ENCODE measurements around the gene SEC22C. TPM values are rescaled to one million over a fixed set of nuclear protein-coding genes. Genes with fewer than 3 reads are reported as not detected.
A peak's percentile ranks its signal among the peaks of the same experiment; 100 is the strongest.

The SEC22C gene
- total and polyA plus RNA-seq, 2 donors (not counting 1 experiment from before 2014, with no cell fraction given): 19.2 to 44.8 TPM

- H2AFZ ChIP-seq (ENCODE audit: insufficient read depth, low read depth, low read length, poor library complexity, severe bottlenecking): peak overlapping the region; percentile 72
- H4K20me1 ChIP-seq (ENCODE audit: control insufficient read depth, insufficient read depth, low read length, poor library complexity, severe bottlenecking): no peaks in the 10 kb centered on the region
- 96% methylated on average over 15 of the region's 20 CpGs for WGBS (ENCODE audit: insufficient coverage)
- Mint-ChIP-seq H3K4me1 (peaks cover 33% of the 10 kb centered on the region), H3K27me3 (no peaks in the 10 kb centered on the region), H3K9me3 (ENCODE audit: insufficient read depth) (no peaks in the 10 kb centered on the region), H3K27ac (peak overlapping the region; percentile 98), H3K4me3 (peak overlapping the region; percentile 97)
- ATAC-seq (ENCODE audit: low read depth) (no peak), DNase-seq (no peak)
- H3K27me3 ChIP-seq (replicated peaks in 1 of 4; ENCODE audit: control extremely low read depth in 1 of 4, control insufficient read depth in 3 of 4, insufficient read depth in 4 of 4, low read length in 3 of 4): no peaks in the 10 kb centered on the region
- H3K4me2 ChIP-seq (replicated peaks; ENCODE audit: low read depth, low read length, poor library complexity, severe bottlenecking): peak overlapping the region; percentile 74
- peak overlapping the region in 4 of 5 experiments; percentile 62 to 71 (median 66) for H3K4me3 ChIP-seq (ENCODE audit: control extremely low read depth in 1 of 5, extremely low read depth in 1 of 5, insufficient read depth in 1 of 5, low read depth in 2 of 5, low read length in 4 of 5)
- H3K27ac ChIP-seq (ENCODE audit: low read length in 2 of 2): peak overlapping the region; percentile 78 to 81
- ChIA-PET CTCF (interaction anchor here (1.1 to 1.3 kb wide), 4 partner anchors 8 to 151 kb away, joined by 3 to 8 read pairs (median 6); partner anchors contain the start of genes NKTR and SEC22C), POLR2A (interaction anchor here (0.7 to 2.7 kb wide), 4 partner anchors 8 to 513 kb away, joined by 3 to 34 read pairs (median 16); partner anchors contain the start of genes NKTR and SEC22C)
- H3K36me3 ChIP-seq (replicated peaks in 1 of 2; ENCODE audit: control extremely low read depth in 1 of 2, control insufficient read depth in 1 of 2, extremely low read depth in 1 of 2, insufficient read depth in 2 of 2, low read length in 1 of 2): peaks cover under 1 to 12% of the 10 kb centered on the region in 2 experiments
- H3K4me1 ChIP-seq (ENCODE audit: control insufficient read depth in 2 of 2, insufficient read depth in 2 of 2, low read length in 2 of 2): peaks cover 14 to 15% of the 10 kb centered on the region in 2 donors
- H3K79me2 ChIP-seq (ENCODE audit: control insufficient read depth, insufficient read depth, low read length): peaks cover 22% of the 10 kb centered on the region
- no peak for TF ChIP-seq EZH2 (IDR thresholded peaks at IDR 0.05; ENCODE audit: borderline replicate concordance, insufficient read depth, low read depth, low read length, poor library complexity, severe bottlenecking)
- TF ChIP-seq, protein P1, sequence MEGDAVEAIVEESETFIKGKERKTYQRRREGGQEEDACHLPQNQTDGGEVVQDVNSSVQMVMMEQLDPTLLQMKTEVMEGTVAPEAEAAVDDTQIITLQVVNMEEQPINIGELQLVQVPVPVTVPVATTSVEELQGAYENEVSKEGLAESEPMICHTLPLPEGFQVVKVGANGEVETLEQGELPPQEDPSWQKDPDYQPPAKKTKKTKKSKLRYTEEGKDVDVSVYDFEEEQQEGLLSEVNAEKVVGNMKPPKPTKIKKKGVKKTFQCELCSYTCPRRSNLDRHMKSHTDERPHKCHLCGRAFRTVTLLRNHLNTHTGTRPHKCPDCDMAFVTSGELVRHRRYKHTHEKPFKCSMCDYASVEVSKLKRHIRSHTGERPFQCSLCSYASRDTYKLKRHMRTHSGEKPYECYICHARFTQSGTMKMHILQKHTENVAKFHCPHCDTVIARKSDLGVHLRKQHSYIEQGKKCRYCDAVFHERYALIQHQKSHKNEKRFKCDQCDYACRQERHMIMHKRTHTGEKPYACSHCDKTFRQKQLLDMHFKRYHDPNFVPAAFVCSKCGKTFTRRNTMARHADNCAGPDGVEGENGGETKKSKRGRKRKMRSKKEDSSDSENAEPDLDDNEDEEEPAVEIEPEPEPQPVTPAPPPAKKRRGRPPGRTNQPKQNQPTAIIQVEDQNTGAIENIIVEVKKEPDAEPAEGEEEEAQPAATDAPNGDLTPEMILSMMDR (IDR thresholded peaks at IDR 0.05): no peak
- H3K9me3 ChIP-seq (ENCODE audit: control extremely low read depth in 1 of 3, control insufficient read depth in 2 of 3, insufficient read depth in 1 of 3, low read length in 2 of 3): no peaks in the 10 kb centered on the region
- intact Hi-C loops (cut with micrococcal nuclease): loop anchor here (1.0 to 10.0 kb wide), 3 partner anchors 7 to 515 kb away; partner anchors contain the start of genes NKTR and POMGNT2
- peak overlapping the region; percentile 72 for H3K9ac ChIP-seq (ENCODE audit: low read length)
These were observed 7.8 kb upstream of the SEC22C start for GRCh38 chr3:42589382-42590109.

DNA sequence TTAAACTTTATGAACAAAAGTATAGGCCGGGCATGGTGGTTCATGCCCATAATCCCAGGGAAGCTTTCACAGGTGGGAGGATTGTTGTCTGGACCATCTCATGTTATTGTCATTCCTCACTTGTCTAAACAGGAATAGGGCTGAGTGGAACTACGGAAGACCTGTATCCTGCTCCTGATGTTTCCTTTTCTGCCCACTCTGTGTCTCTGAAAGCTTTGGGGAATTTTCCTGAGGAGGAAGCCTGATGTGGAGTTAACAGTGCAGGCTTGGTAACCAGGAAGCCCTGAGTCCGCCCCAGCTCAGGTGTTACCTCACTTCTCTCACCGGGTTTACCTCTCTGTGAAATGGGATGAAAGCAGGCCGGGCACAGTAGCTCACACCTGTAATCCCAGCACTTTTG, 6.9 kb upstream of the SEC22C start:
- peaks cover 0 to 7% of the 10 kb centered on the region in 2 experiments for H3K36me3 ChIP-seq (replicated peaks in 1 of 2; ENCODE audit: control extremely low read depth in 1 of 2, control insufficient read depth in 1 of 2, extremely low read depth in 1 of 2, insufficient read depth in 2 of 2, low read length in 1 of 2)
- Mint-ChIP-seq H3K27ac (no peak overlapping the region), H3K4me1 (peaks cover 29% of the 10 kb centered on the region), H3K4me3 (no peak overlapping the region), H3K9me3 (ENCODE audit: insufficient read depth) (no peaks in the 10 kb centered on the region), H3K27me3 (no peaks in the 10 kb centered on the region)
- DNase-seq (no peak), ATAC-seq (ENCODE audit: low read depth) (no peak)
- H3K4me3 ChIP-seq (ENCODE audit: control extremely low read depth in 1 of 5, extremely low read depth in 1 of 5, insufficient read depth in 1 of 5, low read depth in 2 of 5, low read length in 4 of 5): no peak overlapping the region
- no peak overlapping the region for H2AFZ ChIP-seq (ENCODE audit: insufficient read depth, low read depth, low read length, poor library complexity, severe bottlenecking)
- intact Hi-C loops (cut with micrococcal nuclease): loop anchor here (10.0 kb wide), 1 partner anchor 516 kb away; the partner anchor contains the start of gene POMGNT2
- ChIA-PET CTCF (no interaction called here), POLR2A (interaction anchor here (0.6 kb wide), 1 partner anchor 9 kb away, joined by 4 read pairs; no protein-coding TSS in a partner anchor)
- H3K79me2 ChIP-seq (ENCODE audit: control insufficient read depth, insufficient read depth, low read length): peaks cover 27% of the 10 kb centered on the region
- H3K27me3 ChIP-seq (replicated peaks in 1 of 4; ENCODE audit: control extremely low read depth in 1 of 4, control insufficient read depth in 3 of 4, insufficient read depth in 4 of 4, low read length in 3 of 4): no peaks in the 10 kb centered on the region
- 91% methylated on average over 3 of the region's 5 CpGs for WGBS (ENCODE audit: insufficient coverage)
- H3K27ac ChIP-seq (ENCODE audit: low read length in 2 of 2): no peak overlapping the region
- no peak overlapping the region for H3K9ac ChIP-seq (ENCODE audit: low read length)
- no peaks in the 10 kb centered on the region for H4K20me1 ChIP-seq (ENCODE audit: control insufficient read depth, insufficient read depth, low read length, poor library complexity, severe bottlenecking)
- no peaks in the 10 kb centered on the region for H3K9me3 ChIP-seq (ENCODE audit: control extremely low read depth in 1 of 3, control insufficient read depth in 2 of 3, insufficient read depth in 1 of 3, low read length in 2 of 3)
- TF ChIP-seq EZH2 (IDR thresholded peaks at IDR 0.05; ENCODE audit: borderline replicate concordance, insufficient read depth, low read depth, low read length, poor library complexity, severe bottlenecking): no peak
- TF ChIP-seq, protein P1 (IDR thresholded peaks at IDR 0.05): no peak
- H3K4me2 ChIP-seq (replicated peaks; ENCODE audit: low read depth, low read length, poor library complexity, severe bottlenecking): no peak overlapping the region
- H3K4me1 ChIP-seq (ENCODE audit: control insufficient read depth in 2 of 2, insufficient read depth in 2 of 2, low read length in 2 of 2): peaks cover 14 to 15% of the 10 kb centered on the region in 2 donors

All from B cell (primary cell).